Fibroblast of lung (primary cell): ENCODE results near the gene KCNJ6.

Experiments
- EZH2 ChIP-seq: IDR thresholded peaks from 2 replicates; pipeline ENCODE4 v1.5.1; 2012; ENCODE audit warnings: low read length, control low read depth, mild to moderate bottlenecking; ENCODE audit errors: missing control alignments
- TF ChIP-seq, protein P1 (sequence below), 2 donors: IDR thresholded peaks in 1 of 2; conservative IDR thresholded peaks in 1 of 2; 1 replicate in 1 of 2; 2 replicates in 1 of 2; pipeline ENCODE4 v1.5.1; 2011 to 2012; ENCODE audit warnings: low read length in 2 of 2, control low read depth in 1 of 2, inconsistent platforms in 1 of 2, low read depth in 1 of 2, mild to moderate bottlenecking in 1 of 2

DNA sequence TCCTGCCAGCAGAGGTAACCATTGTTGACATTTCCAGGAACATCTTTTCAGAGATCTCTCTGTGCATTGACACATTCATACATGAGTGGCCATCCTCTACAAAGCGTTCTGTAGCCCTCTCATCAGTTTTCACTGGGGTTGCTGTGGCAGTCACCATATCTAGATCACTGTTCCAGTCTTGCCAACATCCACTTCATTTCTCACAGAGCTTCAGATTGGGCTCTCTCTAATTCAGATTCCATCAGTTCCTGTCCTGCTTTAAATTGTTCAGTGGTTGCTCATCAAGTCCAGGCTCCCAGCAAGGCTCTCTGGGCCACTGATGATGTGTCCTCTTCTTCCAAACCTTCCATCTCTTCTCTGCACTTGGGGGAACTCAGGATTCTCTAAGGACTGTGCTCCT, 173.7 kb downstream of the KCNJ6 start:
- TF ChIP-seq, protein P1, sequence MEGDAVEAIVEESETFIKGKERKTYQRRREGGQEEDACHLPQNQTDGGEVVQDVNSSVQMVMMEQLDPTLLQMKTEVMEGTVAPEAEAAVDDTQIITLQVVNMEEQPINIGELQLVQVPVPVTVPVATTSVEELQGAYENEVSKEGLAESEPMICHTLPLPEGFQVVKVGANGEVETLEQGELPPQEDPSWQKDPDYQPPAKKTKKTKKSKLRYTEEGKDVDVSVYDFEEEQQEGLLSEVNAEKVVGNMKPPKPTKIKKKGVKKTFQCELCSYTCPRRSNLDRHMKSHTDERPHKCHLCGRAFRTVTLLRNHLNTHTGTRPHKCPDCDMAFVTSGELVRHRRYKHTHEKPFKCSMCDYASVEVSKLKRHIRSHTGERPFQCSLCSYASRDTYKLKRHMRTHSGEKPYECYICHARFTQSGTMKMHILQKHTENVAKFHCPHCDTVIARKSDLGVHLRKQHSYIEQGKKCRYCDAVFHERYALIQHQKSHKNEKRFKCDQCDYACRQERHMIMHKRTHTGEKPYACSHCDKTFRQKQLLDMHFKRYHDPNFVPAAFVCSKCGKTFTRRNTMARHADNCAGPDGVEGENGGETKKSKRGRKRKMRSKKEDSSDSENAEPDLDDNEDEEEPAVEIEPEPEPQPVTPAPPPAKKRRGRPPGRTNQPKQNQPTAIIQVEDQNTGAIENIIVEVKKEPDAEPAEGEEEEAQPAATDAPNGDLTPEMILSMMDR (conservative IDR thresholded peaks at IDR 0.05 in 1 of 2, IDR thresholded peaks at IDR 0.05 in 1 of 2; ENCODE audit: low read depth in 1 of 2, low read length in 2 of 2), result no peak
- TF ChIP-seq EZH2, result no peak
